NB4 (cell line): ENCODE measurements around the gene PPM1K.

Experiments used
- DNase-seq: peaks from one replicate; pipeline ENCODE4 v3.0.0; 2010; ENCODE audit warnings: low read depth
- H3K4me3 ChIP-seq: one replicate; pipeline ENCODE4 v1.5.1; 2011; ENCODE audit warnings: mild to moderate bottlenecking, low read depth, low read length, moderate library complexity
- MYC ChIP-seq: IDR thresholded peaks from 2 replicates; pipeline ENCODE4 v1.6.1; 2011; ENCODE audit warnings: low read depth, low read length
- POLR2A ChIP-seq: IDR thresholded peaks from 2 replicates; pipeline ENCODE4 v1.6.1; 2011; ENCODE audit warnings: mild to moderate bottlenecking; ENCODE audit not compliant: insufficient read length; ENCODE audit errors: extremely low read depth
- TF ChIP-seq, protein P1 (sequence below): IDR thresholded peaks from one replicate; pipeline ENCODE4 v1.5.1; 2012; ENCODE audit warnings: low read depth, low read length
- TF ChIP-seq, protein P2 (sequence below): IDR thresholded peaks from 2 replicates; pipeline ENCODE4 v1.6.1; 2011; ENCODE audit warnings: low read depth, low read length

Gene PPM1K

DNA sequence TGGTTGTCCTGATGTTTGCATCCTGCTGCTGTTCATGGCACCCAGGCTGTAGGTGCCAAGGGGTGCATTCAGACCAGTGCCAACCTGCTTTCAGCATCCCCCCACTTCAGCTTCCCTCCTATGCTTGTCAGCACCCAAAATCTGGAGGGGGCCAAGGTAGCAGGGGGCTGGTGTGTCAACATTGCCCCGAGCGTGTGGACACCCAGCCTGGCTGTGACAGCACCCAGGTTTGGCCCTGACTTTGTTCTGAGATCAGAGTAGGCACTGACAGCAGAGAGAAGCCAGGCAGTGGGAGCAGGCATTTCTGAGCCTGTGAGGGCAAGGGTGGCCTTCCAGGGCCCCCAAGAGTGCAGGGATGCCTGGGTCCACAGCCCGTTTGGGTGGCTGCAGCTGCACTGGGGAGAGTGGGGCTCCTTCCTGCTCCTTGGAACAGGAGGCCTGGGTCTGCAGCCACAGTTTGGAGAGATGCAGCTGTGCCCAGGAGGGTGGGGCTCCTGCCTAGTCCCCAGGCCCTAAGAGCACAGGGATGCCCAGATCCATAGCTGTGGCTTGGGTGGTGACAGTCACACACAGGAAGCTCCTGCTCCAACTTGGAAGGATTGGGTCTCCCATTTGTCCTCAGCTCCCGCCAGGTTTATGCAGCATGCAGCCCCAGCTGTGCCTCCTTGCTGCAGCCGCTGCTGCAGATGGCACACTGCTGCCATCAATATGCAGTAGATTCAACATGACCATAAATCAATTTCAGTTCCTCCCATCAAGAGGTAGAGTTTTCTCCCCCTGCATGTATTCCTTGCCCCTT lies 12.3 kb upstream of the PPM1K start:
- no peak for TF ChIP-seq MYC
- TF ChIP-seq POLR2A = no peak
- TF ChIP-seq, protein P1, sequence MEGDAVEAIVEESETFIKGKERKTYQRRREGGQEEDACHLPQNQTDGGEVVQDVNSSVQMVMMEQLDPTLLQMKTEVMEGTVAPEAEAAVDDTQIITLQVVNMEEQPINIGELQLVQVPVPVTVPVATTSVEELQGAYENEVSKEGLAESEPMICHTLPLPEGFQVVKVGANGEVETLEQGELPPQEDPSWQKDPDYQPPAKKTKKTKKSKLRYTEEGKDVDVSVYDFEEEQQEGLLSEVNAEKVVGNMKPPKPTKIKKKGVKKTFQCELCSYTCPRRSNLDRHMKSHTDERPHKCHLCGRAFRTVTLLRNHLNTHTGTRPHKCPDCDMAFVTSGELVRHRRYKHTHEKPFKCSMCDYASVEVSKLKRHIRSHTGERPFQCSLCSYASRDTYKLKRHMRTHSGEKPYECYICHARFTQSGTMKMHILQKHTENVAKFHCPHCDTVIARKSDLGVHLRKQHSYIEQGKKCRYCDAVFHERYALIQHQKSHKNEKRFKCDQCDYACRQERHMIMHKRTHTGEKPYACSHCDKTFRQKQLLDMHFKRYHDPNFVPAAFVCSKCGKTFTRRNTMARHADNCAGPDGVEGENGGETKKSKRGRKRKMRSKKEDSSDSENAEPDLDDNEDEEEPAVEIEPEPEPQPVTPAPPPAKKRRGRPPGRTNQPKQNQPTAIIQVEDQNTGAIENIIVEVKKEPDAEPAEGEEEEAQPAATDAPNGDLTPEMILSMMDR = no peak
- TF ChIP-seq, protein P2, sequence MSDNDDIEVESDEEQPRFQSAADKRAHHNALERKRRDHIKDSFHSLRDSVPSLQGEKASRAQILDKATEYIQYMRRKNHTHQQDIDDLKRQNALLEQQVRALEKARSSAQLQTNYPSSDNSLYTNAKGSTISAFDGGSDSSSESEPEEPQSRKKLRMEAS = no peak
- H3K4me3 ChIP-seq = no peak overlapping the region
- DNase-seq = no peak

DNA sequence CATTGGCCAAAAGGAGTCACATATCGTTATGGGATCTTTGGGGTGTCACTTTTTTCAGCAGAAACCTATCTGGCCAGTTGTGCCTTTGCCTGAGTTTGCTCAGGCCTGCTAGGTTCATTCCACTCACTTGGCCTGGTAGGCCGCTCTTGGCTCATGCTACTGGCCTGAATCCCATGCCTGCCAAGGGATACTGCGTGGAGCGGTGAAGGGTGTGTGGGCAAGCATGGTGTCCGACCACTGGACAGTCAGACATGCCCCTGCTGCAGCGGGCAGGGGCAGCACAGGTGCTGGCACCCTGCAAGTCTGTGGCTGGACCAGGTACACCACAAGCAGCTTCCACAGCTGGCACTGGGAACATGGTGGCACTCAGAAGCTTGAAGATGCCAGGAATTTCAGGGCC lies 11.3 kb upstream of the PPM1K start:
- DNase-seq = no peak
- no peak overlapping the region for H3K4me3 ChIP-seq
- TF ChIP-seq POLR2A = no peak
- TF ChIP-seq, protein P2 = no peak
- TF ChIP-seq MYC = no peak
- TF ChIP-seq, protein P1 = no peak

DNA sequence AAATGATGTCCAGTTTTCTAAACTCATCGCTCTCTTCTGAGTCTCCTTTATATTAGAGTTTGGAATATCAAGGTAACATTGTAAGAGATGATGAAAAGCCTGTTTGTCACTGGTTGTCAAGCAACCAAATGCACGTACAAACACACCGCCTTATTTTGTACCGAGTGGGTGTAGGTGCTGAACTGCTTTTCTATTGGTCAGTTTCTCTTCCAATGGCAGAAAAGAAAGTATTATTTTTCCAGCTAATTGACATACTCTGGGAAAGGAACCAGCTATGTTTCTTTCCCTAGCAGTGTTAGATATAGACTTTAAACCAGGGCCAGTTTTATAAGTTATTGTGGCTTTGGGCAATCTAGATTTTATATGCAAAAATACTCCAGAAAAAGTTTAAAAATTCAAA lies 6.6 kb upstream of the PPM1K start:
- TF ChIP-seq, protein P1 = no peak
- TF ChIP-seq MYC (no peak), POLR2A (no peak)
- TF ChIP-seq, protein P2 = no peak
- H3K4me3 ChIP-seq = no peak overlapping the region
- DNase-seq = no peak

DNA sequence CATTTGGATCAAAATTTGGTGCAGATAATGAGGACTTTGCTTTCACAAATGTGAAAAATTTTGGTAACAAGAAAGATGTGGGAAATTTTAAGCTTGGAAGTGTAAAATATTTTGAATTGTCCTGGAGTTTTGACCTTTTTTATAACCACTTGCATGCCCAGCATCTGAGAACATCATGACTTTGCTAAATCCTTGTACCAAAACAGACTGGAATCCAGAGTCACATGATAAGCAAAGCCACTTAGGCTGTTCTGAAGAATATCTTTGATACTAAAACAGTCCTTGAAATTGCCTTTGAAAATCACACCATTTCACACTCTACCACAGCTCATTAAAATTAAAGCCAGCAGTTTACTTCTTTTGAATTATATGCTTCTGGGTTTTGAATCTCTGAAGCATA lies 2.5 kb upstream of the PPM1K start:
- TF ChIP-seq, protein P2 = no peak
- no peak for TF ChIP-seq MYC
- TF ChIP-seq, protein P1 = no peak
- no peak for TF ChIP-seq POLR2A
- H3K4me3 ChIP-seq = no peak overlapping the region
- DNase-seq = no peak

DNA sequence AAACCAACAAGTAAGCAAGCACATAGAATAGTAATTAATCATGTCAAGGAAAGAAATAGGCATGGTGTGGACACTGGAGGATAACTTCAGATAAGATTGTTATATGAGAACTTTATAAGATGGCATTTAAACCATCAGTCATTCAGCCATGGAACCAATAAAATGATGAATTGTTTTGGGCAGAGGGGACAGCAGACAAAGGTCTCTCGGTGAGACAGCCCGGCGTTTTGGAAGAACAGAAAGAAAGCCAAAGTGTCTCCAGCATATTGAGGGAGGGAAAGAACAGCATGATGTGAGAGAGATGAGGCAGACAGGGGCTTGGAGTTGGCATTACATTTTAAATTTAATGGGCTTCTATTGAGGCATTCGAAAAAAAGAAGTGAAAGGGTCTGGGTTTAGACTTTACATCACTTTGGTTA lies 883 bp upstream of the PPM1K start:
- DNase-seq = no peak
- peak overlapping the region; percentile 77 for H3K4me3 ChIP-seq
- no peak for TF ChIP-seq MYC
- TF ChIP-seq POLR2A = no peak
- TF ChIP-seq, protein P2 = no peak
- TF ChIP-seq, protein P1 = no peak
